Measurements from ENCODE around the gene PLK4. TPM values are rescaled to one million over a fixed set of nuclear protein-coding genes. Genes with fewer than 3 reads are reported as not detected.
"Not testable (repeated sequence)": the region's sequence is repeated elsewhere in the genome, so short reads cannot be mapped to it uniquely, and the experiment has no call there.

Gene PLK4
- total RNA-seq, 1 donor from 2014 or later = 0.69 TPM

DNA sequence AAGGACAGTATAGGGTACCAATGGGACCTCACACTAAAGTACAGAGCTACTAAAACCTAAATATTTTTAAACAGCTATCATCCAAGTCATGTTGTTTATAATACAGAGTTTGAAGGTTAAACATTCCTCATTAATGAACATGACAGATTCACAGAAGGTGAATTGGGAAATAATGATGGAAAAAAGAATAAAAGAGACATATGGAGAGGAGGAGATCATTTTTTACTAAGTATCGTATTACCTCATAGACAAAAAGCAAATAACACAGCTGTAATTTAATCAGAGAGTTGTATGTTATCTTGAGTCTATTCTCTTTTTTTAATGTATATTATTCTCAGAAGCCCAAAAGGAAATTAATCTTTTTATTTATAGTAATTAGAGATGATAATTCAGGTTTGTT lies 7.9 kb downstream of the PLK4 start:
- DNase-seq (no peak), ATAC-seq (no peak)
- Histone ChIP-seq H3K27ac (no peak overlapping the region), H3K9me3 (no peaks in the 10 kb centered on the region), H3K36me3 (no peaks in the 10 kb centered on the region), H3K4me1 (no peaks in the 10 kb centered on the region), H3K27me3 (no peaks in the 10 kb centered on the region), H3K4me3 (no peak overlapping the region)
- intact Hi-C loops (cut with DNase I) = no loop called here
- TF ChIP-seq, protein P1, sequence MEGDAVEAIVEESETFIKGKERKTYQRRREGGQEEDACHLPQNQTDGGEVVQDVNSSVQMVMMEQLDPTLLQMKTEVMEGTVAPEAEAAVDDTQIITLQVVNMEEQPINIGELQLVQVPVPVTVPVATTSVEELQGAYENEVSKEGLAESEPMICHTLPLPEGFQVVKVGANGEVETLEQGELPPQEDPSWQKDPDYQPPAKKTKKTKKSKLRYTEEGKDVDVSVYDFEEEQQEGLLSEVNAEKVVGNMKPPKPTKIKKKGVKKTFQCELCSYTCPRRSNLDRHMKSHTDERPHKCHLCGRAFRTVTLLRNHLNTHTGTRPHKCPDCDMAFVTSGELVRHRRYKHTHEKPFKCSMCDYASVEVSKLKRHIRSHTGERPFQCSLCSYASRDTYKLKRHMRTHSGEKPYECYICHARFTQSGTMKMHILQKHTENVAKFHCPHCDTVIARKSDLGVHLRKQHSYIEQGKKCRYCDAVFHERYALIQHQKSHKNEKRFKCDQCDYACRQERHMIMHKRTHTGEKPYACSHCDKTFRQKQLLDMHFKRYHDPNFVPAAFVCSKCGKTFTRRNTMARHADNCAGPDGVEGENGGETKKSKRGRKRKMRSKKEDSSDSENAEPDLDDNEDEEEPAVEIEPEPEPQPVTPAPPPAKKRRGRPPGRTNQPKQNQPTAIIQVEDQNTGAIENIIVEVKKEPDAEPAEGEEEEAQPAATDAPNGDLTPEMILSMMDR (IDR thresholded peaks at IDR 0.05) = no peak

DNA sequence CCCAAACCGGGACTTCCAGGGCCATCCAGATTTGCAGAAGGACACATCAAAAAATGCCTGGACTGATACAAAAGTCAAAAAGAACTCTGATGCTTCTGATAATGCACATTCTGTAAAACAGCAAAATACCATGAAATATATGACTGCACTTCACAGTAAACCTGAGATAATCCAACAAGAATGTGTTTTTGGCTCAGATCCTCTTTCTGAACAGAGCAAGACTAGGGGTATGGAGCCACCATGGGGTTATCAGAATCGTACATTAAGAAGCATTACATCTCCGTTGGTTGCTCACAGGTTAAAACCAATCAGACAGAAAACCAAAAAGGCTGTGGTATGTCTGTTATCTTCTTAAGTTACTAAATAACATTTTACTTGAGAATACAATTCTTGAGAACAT lies 9.2 kb downstream of the PLK4 start:
- TF ChIP-seq, protein P1 (IDR thresholded peaks at IDR 0.05) = no peak
- H3K9me3 ChIP-seq = no peaks in the 10 kb centered on the region
- H3K27me3 ChIP-seq = no peaks in the 10 kb centered on the region
- H3K27ac ChIP-seq = no peak overlapping the region
- H3K4me1 ChIP-seq = no peaks in the 10 kb centered on the region
- H3K4me3 ChIP-seq = no peak overlapping the region
- no peak for ATAC-seq
- intact Hi-C loops (cut with DNase I) = no loop called here
- no peaks in the 10 kb centered on the region for H3K36me3 ChIP-seq
- no peak for DNase-seq

DNA sequence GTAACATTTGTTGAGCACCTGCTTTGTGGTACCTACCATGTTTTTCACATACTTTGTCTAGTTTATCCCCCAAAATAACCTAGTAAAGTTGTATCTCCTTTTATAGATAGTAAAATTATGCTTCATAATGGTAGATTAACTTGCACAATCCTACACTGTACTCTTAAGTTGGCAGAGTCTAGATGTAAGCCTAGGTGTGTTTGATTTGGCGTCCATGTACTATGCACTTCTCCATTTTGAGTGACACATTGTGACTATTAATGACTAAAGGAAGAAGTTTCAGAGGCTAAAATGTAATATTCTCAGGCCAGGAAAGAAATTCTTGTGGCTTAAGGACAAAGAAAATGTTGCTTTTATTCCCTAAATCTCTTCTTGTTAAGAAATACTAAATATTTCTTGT lies 15.4 kb downstream of the PLK4 start:
- no peak for ATAC-seq
- intact Hi-C loops (cut with DNase I) = no loop called here
- TF ChIP-seq, protein P1 (IDR thresholded peaks at IDR 0.05) = no peak
- H3K9me3 ChIP-seq = no peaks in the 10 kb centered on the region
- no peak overlapping the region for H3K27ac ChIP-seq
- H3K4me3 ChIP-seq = no peak overlapping the region
- H3K36me3 ChIP-seq = no peaks in the 10 kb centered on the region
- no peaks in the 10 kb centered on the region for H3K27me3 ChIP-seq
- DNase-seq = no peak
- no peaks in the 10 kb centered on the region for H3K4me1 ChIP-seq

DNA sequence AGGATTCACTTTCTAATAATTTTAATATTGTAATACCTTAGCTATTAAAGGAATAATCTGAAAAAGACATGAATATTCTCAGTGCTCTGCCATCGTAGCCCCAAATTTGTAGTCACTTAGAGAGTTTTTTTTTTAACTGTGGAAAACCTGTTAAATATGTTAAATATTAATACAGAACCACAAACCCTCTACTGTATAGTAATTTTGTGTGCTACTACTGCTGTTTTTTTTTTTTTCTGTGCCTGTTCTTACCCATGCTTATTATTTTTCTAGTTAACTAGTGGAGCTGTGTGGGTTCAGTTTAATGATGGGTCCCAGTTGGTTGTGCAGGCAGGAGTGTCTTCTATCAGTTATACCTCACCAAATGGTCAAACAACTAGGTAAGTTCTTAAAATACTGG lies 15.8 kb downstream of the PLK4 start:
- Histone ChIP-seq H3K9me3 (no peaks in the 10 kb centered on the region), H3K27me3 (no peaks in the 10 kb centered on the region), H3K4me1 (no peaks in the 10 kb centered on the region), H3K27ac (no peak overlapping the region), H3K36me3 (no peaks in the 10 kb centered on the region), H3K4me3 (no peak overlapping the region)
- TF ChIP-seq, protein P1 (IDR thresholded peaks at IDR 0.05) = no peak
- DNase-seq = no peak
- ATAC-seq = no peak
- intact Hi-C loops (cut with DNase I) = no loop called here

DNA sequence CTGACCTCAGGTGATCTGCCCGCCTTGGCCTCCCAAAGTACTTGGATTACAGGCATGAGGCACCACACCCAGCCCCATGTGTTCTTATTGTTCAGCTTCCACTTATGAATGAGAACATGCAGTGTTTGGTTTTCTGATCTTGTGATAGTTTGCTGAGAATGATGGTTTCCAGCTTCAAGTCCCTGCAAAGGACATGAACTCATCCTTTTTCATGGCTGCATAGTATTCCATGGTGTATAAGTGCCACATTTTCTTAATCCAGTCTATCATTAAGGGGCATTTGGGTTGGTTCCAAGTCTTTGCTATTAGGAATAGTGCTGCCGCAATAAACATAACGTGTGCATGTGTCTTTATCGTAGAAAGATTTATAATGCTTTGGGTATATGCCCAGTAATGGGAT lies 19.0 kb downstream of the PLK4 start:
- H3K27ac ChIP-seq; H3K9me3 ChIP-seq; H3K27me3 ChIP-seq; intact Hi-C loops (cut with DNase I); DNase-seq; H3K4me1 ChIP-seq; H3K36me3 ChIP-seq; H3K4me3 ChIP-seq; ATAC-seq: not testable (repeated sequence)

DNA sequence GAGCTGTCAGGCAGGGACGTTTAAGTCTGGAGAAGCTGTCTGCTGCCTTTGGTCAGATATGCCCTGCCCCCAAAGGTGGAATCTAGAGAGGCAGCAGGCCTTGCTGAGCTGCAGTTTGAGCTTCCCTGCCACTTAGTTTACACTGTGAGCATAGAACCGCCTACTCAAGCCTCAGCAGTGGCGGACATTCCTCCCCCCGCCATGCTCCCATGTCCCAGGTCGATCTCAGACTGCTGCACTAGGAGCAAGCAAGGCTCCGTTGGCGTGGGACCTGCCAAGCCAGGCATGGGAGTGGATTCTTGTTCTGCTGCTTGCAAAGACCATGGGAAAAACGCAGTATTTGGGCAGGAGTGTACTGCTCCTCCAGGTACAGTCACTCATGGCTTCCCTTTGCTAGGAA lies 24.3 kb downstream of the PLK4 start:
- intact Hi-C loops (cut with DNase I) = no loop called here
- H3K9me3 ChIP-seq = no peaks in the 10 kb centered on the region
- DNase-seq = no peak
- no peaks in the 10 kb centered on the region for H3K4me1 ChIP-seq
- no peak overlapping the region for H3K27ac ChIP-seq
- TF ChIP-seq, protein P1 (IDR thresholded peaks at IDR 0.05) = no peak
- no peak for ATAC-seq
- no peaks in the 10 kb centered on the region for H3K27me3 ChIP-seq
- no peaks in the 10 kb centered on the region for H3K36me3 ChIP-seq
- H3K4me3 ChIP-seq = no peak overlapping the region
